ENCODE results near the gene KCNH8. TPM values are rescaled to one million over a fixed set of nuclear protein-coding genes. Genes with fewer than 3 reads are reported as not detected.

Gene KCNH8
- total and polyA plus RNA-seq, 2 of the 4 experiments (the other 2 are of a cell fraction): not detected

GRCh38 chr3:19213603-19214220, 65.4 kb downstream of the KCNH8 start:
- no peak overlapping the region for H2BK20ac ChIP-seq (ENCODE audit: low read depth, low read length)
- no peak overlapping the region for H3K56ac ChIP-seq (ENCODE audit: extremely low read depth, insufficient read depth, low read length)
- H2AK5ac ChIP-seq (ENCODE audit: low read depth, low read length): no peak overlapping the region
- WGBS, 2 experiments (ENCODE audit: extremely low coverage in 2 of 2, insufficient read length in 1 of 2): no CpG with 5 or more reads among the region's 6 CpGs
- ChIA-PET POLR2A (ENCODE audit: unreplicated experiment) (no interaction called here), CTCF (no interaction called here)
- H3K23ac ChIP-seq (ENCODE audit: low read depth, low read length): no peak overlapping the region
- H4K91ac ChIP-seq (ENCODE audit: insufficient read depth, low read depth, low read length): no peak overlapping the region
- no TSS peak for BruUV-seq (replicated peaks)
- no peak overlapping the region for H3K4me3 ChIP-seq (ENCODE audit: insufficient read depth, low read depth, low read length)
- H3K9me1 ChIP-seq (ENCODE audit: insufficient read depth, low read length): no peaks in the 10 kb centered on the region
- H3K27me3 ChIP-seq (ENCODE audit: control insufficient read depth, insufficient read depth, low read length): no peaks in the 10 kb centered on the region
- H3K79me1 ChIP-seq (ENCODE audit: low read depth in 1 of 2, low read length in 2 of 2): no peaks in the 10 kb centered on the region
- H2AK9ac ChIP-seq (replicated peaks; ENCODE audit: low read depth, low read length, poor library complexity): no peak overlapping the region
- no peaks in the 10 kb centered on the region for H3K4me1 ChIP-seq (ENCODE audit: control insufficient read depth, insufficient read depth, low read length)
- TF ChIP-seq MAZ (IDR thresholded peaks at IDR 0.05; ENCODE audit: borderline replicate concordance, low read depth, low read length) (no peak), USF2 (IDR thresholded peaks at IDR 0.05; ENCODE audit: low read depth, low read length) (no peak), FOS (IDR thresholded peaks at IDR 0.05; ENCODE audit: low read depth, low read length) (no peak), MAFK (IDR thresholded peaks at IDR 0.05; ENCODE audit: low read depth, low read length) (no peak), SMC3 (IDR thresholded peaks at IDR 0.05; ENCODE audit: low read depth, low read length) (no peak), MXI1 (IDR thresholded peaks at IDR 0.05; ENCODE audit: borderline replicate concordance, low read depth, low read length) (no peak), BHLHE40 (IDR thresholded peaks at IDR 0.05; ENCODE audit: low read depth, low read length) (no peak), RFX5 (IDR thresholded peaks at IDR 0.05; ENCODE audit: low read depth, low read length) (no peak), POLR2A (IDR thresholded peaks at IDR 0.05; ENCODE audit: low read depth, low read length) (no peak), CEBPB (IDR thresholded peaks at IDR 0.05; ENCODE audit: low read depth, low read length) (no peak)
- TF ChIP-seq, protein P1, sequence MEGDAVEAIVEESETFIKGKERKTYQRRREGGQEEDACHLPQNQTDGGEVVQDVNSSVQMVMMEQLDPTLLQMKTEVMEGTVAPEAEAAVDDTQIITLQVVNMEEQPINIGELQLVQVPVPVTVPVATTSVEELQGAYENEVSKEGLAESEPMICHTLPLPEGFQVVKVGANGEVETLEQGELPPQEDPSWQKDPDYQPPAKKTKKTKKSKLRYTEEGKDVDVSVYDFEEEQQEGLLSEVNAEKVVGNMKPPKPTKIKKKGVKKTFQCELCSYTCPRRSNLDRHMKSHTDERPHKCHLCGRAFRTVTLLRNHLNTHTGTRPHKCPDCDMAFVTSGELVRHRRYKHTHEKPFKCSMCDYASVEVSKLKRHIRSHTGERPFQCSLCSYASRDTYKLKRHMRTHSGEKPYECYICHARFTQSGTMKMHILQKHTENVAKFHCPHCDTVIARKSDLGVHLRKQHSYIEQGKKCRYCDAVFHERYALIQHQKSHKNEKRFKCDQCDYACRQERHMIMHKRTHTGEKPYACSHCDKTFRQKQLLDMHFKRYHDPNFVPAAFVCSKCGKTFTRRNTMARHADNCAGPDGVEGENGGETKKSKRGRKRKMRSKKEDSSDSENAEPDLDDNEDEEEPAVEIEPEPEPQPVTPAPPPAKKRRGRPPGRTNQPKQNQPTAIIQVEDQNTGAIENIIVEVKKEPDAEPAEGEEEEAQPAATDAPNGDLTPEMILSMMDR (conservative IDR thresholded peaks at IDR 0.05; ENCODE audit: low read depth, low read length): no peak
- TF ChIP-seq, protein P2, sequence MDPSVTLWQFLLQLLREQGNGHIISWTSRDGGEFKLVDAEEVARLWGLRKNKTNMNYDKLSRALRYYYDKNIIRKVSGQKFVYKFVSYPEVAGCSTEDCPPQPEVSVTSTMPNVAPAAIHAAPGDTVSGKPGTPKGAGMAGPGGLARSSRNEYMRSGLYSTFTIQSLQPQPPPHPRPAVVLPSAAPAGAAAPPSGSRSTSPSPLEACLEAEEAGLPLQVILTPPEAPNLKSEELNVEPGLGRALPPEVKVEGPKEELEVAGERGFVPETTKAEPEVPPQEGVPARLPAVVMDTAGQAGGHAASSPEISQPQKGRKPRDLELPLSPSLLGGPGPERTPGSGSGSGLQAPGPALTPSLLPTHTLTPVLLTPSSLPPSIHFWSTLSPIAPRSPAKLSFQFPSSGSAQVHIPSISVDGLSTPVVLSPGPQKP (IDR thresholded peaks at IDR 0.05; ENCODE audit: borderline replicate concordance, low read depth, low read length): no peak
- no peak overlapping the region for H2AFZ ChIP-seq (replicated peaks; ENCODE audit: low read length, poor library complexity)
- no peak overlapping the region for H2BK120ac ChIP-seq (ENCODE audit: low read depth, low read length)
- no peak overlapping the region for H3K4me2 ChIP-seq (ENCODE audit: low read depth, low read length)
- no peak overlapping the region for H3K27ac ChIP-seq (ENCODE audit: insufficient read depth, low read length)
- H4K5ac ChIP-seq (ENCODE audit: low read depth, low read length): no peak overlapping the region
- no peak overlapping the region for H4K8ac ChIP-seq (ENCODE audit: low read depth in 2 of 2, low read length in 2 of 2)
- no peak overlapping the region for H2BK5ac ChIP-seq (ENCODE audit: low read depth, low read length, poor library complexity, severe bottlenecking)
- H3K9ac ChIP-seq (ENCODE audit: low read depth, low read length): no peak overlapping the region
- dilution Hi-C loops (cut with HindIII; ENCODE audit: low sequenced_read_pairs, unreplicated experiment) (no loop called here), in situ Hi-C loops (cut with MboI; ENCODE audit: low sequenced_read_pairs) (no loop called here), intact Hi-C loops (cut with micrococcal nuclease) (no loop called here)
- H2BK15ac ChIP-seq (ENCODE audit: low read depth, low read length): no peak overlapping the region
- DNase-seq (no peak), ATAC-seq (ENCODE audit: low read depth) (no peak)
- H3K4ac ChIP-seq (ENCODE audit: low read depth, low read length): no peak overlapping the region
- no peaks in the 10 kb centered on the region for H4K20me1 ChIP-seq (ENCODE audit: insufficient read depth, low read length)
- H3K18ac ChIP-seq (ENCODE audit: low read depth, low read length): no peak overlapping the region
- peaks cover 16% of the 10 kb centered on the region for H3K9me3 ChIP-seq (ENCODE audit: control insufficient read depth, insufficient read depth, low read length)
- no peak overlapping the region for H3K14ac ChIP-seq (replicated peaks; ENCODE audit: low read depth, low read length)
- H3K36me3 ChIP-seq (ENCODE audit: control insufficient read depth, insufficient read depth, low read length): no peaks in the 10 kb centered on the region
